ENCODE results near the gene TNNI3K.

TNNI3K gene

DNA sequence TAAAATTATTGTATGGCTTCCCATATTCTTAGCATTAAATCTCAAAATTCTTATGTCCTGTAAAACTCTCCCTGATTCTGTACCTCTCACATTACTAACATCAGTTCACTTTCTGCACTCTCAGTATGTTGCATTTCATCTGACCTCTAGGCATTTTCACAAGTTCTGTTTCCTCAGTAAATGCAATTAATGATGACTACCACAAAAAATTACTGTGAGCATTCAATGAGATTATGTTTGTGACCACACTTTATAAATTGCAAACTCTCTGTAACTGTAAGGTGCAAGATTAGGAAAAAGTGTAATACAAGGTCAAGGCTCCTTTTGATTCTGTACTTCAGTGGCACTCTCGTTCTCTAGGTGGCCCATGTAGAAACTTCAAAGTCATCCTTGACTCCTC, 216.8 kb downstream of the TNNI3K start:
- no peak for FAIRE-seq

DNA sequence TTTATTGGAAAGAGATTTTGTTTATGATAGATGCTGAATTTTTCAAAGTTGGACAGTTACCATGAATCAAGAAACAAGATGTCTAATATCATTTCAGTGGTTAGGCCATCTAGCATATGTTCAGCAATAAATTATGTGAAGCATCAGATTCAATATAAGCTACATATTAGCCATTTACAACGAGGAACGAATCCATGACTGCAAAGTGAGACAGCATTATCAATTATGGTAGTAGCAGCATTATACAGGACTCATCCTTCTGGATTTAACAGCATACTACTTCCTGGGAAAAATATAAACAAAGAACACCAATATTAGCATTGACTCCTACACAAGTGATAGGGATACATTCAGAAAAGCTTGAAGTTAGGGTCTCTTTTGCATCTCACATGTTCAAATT, 218.1 kb downstream of the TNNI3K start:
- no peak for FAIRE-seq

DNA sequence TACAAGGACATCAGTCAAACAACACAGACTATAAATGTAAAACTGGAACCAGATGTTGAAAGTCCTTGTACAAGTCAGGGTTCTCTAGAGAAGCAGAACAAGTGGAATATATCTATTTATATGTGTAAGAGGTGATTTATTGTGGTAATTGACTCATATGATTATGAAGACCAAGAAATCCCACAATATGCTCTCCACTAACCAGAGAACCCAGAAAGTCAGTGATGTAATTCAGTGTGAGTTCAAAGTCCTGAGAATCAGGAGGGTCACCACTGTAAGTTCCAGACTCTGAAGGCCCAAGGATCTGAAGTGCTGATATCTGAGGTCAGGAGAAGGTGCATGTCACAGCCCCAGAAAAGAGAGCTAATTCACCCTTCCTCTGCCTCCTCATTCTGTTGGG, 220.2 kb downstream of the TNNI3K start:
- no peak for FAIRE-seq

DNA sequence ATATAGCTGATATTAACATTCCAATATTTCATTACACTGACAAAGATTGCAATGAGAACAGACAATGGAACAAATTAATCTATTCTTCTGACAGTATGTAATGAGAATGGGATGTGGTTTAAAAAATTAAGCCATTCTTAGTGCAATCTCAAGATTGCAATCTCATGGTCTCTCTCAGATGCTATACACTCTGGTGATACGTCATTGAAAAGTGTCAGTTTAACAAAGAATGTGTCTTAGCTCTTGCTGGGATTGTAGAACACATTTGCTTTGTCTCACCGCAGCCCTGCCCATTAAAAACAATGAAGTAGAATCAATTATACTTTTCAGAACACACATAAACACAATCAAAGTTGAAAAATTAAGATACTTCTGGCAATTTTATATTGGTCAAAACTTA, 222.1 kb downstream of the TNNI3K start:
- no peak for FAIRE-seq

DNA sequence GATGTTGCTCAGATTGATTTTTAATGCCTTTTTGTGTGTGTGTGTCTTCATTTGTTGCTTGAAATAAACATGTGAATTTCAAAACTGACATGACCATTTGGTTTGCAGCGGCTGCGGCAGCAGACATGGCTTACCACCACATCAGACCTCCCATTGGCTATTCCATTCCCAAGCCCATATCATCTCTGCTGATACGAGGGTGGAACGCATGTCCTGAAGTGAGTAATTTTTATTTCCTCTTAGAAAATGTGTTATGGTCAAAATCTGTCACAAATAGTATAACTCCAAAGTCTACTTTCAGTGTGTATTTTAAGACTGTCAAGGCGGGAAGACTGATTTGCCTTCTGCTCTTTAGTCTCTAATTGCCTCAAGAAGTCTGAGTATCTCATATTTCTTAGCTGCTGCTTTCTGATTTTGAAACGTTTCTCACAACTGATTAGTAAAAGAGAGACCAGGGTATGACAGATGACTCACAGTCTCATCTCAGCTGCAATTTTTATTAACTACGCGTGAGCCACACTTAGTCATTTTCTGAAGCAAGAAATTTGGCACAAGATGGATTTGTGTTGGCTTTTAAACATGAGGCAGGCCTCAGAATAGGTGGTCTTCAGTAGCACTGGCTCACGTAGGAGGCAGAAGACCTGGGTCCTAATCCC, 228.3 kb downstream of the TNNI3K start:
- FAIRE-seq: no peak

DNA sequence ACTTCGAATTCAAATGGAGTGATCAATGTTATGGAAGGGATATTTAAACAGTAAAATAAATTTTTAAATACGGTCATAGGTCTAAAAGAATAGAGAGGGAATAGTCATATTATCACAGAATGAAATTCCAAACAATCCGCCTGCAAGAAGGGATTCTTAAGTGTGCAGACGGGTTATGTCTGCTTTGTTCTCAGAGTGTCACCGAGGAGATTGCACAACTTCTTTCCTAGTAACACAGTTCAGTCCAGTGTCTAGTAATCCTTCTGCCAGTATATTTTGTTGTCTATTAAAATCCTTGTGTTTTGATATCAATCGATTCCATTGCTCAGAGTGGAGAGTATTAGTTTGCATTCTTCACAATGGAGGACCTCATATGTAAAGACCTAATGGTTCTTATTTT, 228.8 kb downstream of the TNNI3K start:
- FAIRE-seq: no peak

DNA sequence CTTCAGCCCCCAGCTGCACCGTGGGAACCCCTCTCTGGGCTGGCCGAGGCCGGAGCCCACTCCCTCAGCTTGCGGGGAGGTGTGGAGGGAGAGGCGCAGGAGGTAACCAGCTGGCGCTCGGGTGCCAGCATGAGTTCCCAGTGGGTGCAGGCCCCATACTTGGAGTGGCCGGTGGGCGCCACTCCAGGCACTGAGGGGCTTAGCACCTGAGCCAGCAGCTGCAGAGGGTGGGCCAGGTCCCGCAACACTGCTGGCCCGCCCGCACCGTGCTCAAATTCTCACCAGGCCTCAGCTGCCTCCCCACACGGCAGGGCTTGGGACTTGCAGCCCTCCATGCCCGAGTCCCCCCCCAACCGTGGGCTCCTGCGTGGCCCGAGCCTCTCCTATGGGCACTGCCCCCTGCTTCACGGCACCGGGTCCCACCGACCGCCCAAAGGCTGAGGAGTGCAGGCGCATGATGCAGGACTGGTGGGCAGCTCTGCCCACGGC, 230.1 kb downstream of the TNNI3K start:
- FAIRE-seq: no peak

DNA sequence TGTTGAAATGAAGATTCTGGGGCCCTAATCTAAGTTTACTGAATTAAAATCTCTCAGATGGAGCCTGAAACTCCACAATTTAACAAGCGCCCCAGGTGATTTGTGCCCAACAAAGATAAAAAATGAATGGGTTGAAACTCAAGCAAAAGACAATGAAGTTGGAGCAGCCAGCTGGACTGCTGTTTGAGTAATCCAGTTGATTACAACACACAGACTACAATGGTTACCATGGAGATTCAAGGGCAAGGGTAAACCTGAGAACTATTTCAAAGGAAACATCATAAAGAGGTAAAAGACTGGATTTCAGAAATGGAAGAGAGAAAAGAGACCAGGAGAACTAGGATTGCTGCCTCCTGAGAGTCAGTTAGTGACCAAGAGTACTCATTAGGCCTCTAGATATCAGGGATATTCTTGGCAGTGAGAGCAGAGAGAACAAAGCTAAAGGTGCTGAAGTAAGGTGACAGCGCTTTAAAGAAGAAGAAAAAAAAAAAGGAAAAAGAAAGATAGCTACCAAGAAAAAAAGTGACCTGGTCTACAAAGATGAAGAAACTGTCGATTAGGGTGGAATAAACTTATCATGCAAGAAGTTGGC, 232.7 kb downstream of the TNNI3K start:
- no peak for FAIRE-seq

DNA sequence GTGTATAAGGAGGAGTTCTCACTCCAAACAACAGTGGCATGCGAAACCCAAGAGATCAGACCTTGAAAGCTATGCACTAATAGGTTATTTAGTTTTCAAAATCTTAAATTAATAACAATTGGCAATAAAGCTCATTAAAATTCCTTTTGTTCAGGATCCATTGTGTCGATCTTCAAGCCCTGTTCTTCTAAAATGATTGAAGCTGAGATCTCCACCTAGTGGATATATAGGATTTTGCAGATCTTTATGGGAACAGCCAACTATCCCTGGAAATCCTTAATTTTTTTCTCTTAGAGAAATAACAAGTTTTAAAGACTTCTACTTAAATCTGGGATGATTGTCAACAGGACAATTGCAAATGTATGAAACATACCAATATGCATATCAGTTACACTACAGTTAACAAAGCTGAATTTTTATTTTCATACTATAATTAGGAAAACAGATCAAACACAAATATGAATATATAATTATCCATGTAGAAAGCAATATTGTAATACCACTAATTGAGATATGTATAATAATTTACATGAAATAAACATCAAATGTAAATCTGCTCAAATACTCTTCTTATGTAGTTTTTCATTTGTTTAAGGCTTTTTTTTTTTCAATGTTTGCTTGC, 233.9 kb downstream of the TNNI3K start:
- peak; percentile 94 for FAIRE-seq

DNA sequence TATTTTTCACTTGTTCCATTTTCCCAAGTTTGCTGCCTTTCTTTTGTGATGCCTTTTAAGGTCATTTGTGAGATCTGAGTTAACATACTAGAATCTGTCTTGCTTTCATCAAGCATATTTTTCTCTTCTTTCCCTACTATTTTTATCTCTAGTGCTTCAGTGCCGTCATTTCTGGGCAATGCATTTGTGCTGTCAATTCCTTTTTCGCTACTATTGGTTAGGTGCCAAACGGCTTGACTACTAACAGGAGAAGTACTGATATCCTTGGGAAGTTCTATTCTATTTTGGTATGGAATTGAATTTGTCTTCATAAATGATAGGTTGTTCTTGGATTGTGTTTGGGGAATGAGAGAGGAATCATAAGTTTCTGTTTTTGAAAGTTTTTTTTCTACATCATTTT, 235.1 kb downstream of the TNNI3K start:
- FAIRE-seq: no peak

DNA sequence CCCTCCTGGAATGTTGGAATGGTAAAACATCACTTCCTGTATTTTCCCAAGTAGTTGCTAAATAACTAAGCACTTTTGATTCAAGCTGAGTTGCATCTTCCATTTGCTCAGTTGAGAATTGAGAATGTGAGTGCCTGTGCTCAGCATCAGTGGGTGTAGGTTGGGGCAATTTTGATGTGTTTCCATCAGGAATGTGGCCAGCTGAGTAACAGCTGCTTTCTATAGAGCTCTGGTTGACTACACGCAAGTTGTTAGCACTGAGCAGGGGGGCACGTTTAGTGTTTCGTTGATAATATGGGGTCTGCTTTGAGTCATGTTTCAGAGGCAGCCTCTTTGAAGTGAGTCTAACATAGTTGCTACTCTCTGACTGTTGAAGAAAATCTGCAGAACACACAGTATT, 235.7 kb downstream of the TNNI3K start:
- no peak for FAIRE-seq

DNA sequence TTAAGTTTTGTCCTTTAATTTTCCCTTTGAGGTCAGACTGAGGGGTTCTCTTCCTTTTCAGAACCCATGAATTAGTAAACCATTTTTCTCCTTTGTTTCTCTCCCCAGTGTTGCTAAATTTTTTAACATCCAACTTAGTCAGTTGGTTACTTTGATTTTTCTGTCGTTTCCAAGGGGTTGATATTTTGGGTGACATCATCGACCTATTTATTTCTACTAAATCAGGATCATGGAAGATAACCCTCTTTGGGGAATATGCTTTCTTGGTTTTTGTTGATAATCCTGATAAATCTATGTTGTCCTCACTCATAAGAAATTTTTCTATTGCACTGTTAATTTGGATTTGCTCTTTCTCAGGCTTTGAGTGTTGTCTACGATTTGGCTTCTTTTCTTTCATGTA, 236.3 kb downstream of the TNNI3K start:
- no peak for FAIRE-seq

DNA sequence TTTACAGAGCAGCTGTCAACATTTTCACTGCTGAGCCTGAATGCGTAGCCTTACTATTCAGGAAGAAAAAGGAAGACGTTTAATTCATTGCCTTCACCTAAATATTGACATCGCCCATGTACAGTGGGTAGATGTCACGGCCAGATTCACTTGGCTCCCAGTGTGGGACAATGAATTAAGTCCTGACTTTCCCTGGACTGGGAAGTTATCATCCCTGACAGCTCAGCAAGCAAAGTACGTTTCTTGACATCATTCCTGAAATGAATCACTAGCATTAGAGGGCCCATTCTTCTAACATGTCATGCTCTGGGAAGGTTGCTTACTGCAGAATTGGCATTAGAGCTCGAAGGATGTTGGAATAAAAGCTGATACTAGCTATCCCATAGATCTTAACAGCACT, 239.4 kb downstream of the TNNI3K start:
- no peak for FAIRE-seq

DNA sequence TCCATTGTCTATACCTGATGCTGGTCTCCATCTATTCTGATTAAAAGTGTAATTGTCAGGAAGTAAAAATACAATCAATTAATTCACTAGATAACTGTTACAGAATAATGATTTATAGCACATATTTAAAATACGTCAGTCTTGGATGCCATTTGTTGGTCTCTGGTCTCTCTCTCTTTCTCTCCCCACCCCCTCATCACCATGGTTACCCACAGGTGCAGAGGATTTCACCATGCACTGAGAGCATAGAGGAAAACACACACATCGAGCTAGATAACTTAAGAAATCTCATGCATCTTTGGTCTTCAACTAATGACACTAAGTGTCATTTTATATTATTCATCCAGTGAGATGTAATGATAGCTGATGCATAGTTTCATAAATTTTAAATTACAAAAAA, 243.8 kb downstream of the TNNI3K start:
- FAIRE-seq: no peak

DNA sequence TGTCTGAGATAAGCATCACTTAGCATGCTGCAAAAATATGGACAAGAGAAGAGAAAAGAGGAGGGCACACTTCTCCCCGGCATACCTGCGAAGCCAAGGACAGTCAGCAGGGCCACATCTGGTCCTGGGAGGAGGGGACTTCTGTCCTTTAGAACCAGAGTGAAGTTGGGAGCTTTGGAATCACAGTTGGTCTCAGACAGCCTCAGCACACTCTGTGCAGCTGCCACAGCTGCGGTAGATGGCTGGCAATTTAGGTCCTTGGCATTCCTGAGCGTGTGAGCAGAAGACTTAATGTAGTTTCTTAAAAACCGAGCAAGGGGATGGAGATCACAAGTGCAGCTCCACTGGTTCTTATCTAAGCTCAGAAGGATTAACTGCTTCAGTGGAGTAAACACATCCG, 244.9 kb downstream of the TNNI3K start:
- FAIRE-seq: no peak

DNA sequence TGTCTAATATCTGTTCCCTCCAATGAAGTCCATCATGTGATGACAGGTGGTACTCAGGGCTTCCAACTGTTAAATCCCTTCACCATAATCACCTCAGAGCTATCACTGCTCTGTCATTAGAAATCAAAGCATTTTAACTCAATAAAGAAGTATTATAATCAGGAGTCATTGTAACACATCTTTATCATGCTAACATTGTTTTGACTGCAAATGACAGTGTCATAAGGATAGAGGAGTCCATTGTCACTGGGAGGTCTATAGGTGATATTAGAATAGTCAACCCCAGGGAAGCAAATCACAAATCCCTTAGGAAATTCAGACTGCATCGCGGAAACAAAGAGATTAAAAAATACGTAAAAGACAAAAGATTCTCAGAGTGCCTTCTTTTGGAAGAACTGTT, 246.4 kb downstream of the TNNI3K start:
- no peak for FAIRE-seq

DNA sequence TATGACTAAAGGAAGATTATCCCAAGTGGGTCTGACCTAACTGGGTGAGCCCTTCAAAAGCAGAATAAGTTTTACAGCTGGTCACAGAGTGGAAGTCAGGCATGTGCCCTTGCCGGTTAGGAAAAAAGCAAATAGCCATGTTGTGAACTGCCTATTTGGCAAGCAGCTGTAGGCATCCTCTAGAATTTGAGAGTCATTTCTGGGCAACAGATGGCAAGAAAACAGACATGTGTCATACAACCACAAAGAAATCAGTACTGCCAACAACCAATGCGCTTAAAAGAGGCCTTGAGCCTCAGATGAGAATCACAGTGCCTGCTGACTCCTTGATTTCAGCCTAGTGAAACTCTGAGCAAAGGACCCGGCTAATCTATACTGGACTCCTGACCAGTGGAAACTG, 250.4 kb downstream of the TNNI3K start:
- no peak for FAIRE-seq

DNA sequence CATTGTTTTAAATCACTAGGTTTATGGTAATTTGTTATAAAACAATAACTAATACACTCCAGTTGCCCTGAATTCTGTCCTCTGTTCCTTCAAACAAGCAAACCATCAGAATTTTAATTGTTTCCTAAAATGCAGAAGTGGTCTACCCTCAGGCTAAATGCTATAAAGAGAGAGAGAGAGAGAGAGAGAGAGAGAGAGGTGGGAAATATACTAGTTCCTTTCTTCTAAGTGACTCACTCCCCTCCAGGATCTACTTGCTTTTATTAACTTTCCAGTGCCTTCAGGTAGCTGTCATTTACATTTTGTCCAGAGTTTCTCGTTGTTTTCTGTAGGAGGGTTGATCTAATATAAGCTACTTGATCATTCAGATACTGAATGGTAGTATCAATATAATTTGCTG, 250.8 kb downstream of the TNNI3K start:
- FAIRE-seq: no peak

DNA sequence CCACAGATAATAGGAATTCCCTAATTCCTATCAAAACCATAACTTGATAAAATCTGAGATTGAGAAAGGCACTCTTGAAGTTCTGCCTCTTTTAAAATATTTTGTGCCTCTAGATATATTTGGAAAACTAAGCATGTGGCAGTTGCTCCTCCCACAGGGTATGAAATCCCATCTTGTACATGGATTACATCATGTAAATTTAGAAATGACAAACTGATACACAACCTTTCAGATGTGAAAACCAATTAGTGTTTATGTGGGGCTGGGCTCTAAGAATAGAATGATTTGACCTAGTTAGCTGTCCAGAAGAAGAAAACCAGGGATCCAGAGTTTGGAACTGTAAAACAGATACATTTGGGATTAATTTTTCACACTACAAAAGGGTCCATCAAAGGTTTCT, 261.5 kb downstream of the TNNI3K start:
- FAIRE-seq: no peak

DNA sequence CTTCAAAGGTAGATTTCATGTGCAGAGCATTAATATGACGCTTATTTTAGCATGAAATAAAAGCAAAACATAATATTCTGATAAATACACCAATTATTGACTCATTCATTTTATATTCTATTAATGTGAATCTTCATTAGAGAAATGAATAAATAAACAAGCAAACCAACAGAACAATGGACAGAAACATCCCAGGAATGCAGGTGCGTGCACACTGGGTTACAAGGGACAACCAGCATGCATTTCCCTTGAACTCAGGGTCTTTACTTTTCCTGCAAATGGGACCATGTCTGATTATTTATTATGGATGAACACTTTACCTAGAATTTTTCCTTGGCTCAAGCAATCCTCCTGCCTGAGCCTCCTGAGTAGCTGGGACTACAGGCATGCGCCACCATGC, 263.7 kb downstream of the TNNI3K start:
- FAIRE-seq: no peak

DNA sequence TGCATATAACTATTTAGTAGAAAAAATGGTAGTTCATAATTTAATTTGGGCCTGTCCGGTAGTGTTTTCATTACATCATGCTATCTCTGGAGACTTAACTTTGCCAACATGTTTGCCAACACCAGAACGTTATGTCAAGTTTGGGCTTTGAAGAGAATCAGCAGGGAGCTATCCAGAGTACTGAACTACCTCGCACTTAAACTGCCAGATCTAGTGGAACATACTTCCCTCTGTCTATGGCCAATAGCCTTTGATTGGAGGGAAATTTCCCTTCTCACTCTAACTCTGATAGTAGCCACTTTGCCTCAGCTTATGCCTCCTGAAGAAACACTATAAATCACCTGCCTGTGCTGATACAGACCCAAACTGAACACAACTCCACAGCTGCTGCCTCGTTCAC, 267.2 kb downstream of the TNNI3K start:
- FAIRE-seq: no peak

DNA sequence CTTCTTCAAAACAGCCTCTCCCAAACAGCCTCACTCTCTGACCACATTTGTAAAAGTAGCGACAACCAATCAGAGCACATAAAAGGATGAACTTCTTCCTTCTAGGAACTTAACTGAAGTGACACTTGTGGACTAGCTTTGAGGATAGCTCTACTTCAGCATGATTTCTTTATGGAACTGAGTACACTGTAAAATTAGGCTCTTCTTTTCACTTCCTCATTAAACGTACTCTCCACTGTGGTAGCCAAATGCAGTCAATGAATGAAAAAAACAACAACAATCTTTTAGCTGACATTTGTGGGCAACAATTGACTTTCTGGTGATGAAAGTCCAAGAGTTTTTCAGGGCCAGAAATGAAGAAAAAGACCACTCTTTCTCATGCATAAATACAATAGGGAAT, 267.7 kb downstream of the TNNI3K start:
- no peak for FAIRE-seq

DNA sequence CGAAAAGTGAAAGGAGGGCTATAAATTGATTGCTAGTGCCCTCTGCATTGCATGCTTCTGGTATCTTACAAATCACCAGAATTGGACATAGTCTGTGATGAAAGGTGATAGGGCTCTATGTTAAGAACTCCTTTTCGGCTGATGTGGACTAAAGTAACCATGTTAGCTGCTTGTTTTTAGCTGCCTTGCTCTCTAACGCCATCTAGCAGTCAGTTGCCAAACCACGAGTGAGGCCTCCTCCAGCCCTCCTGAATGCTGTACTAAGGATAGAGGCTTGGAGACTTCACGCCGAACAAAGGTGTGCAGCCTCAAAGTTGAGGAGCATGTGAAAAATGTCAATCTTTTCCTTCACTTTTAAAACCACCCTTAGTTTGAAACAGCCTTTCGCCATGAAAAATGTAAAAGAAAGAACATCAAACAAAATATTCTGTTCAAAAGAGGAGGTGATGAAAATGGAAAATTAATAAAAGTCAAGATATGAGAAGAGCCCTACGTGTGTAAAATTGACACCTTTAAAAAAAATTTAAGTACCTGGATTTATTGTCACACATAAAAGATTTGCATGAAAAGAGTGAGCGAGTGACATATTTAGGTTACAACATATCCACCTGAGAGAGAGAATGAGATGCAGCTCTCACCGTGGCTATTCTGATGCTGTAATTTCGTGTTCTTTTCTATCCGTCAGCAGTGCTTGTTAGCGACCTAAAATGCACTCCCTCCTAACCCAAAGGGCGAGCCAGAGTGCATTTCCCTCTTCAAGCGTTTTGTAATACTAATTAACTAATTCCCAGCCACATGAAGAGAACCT, 269.1 kb downstream of the TNNI3K start:
- FAIRE-seq: peak; percentile 51

All from A204.1 (cell line).